ENCODE data around the gene CAMK1D.

- no peak for TF ChIP-seq CTCF (IDR thresholded peaks at IDR 0.05)
- no peak for TF ChIP-seq POLR2A (IDR thresholded peaks at IDR 0.05)
- no peak for TF ChIP-seq POLR2AphosphoS5 (IDR thresholded peaks at IDR 0.05)
- no peak for TF ChIP-seq EP300 (IDR thresholded peaks at IDR 0.05)
Observed at GRCh38 chr10:12487366-12487765, 138.0 kb downstream of the CAMK1D start.

All from stomach (tissue), 4 donors.